Adrenal gland (tissue), 12 donors: ENCODE data around the gene TTI1. TPM values are rescaled to one million over a fixed set of nuclear protein-coding genes. Genes with fewer than 3 reads are reported as not detected.

Source experiments
- DNase-seq, 7 donors: peaks; one replicate each; pipeline ENCODE4 v3.0.0-alpha.2; 2019 to 2020
- H3K27ac ChIP-seq, 5 donors: fragments of 200-600 bp; sonication (generic) in 4 of 5; 1 replicate in 3 of 5; 2 replicates in 2 of 5; pipeline versions ENCODE4 v1.5.1 to v1.8.0; 2016 to 2020; ENCODE audit warnings: mild to moderate bottlenecking in 1 of 5
- H3K27me3 ChIP-seq: fragments of 200-600 bp; 2 replicates; pipeline ENCODE4 v1.8.0; 2021
- H3K36me3 ChIP-seq, 2 donors: fragments of 200-600 bp; replicated peaks in 1 of 2; 1 replicate in 1 of 2; 2 replicates in 1 of 2; pipeline versions ENCODE4 v1.5.1 to v1.8.0; 2018 to 2022
- H3K4me1 ChIP-seq, 2 donors: fragments of 200-600 bp; replicated peaks in 1 of 2; 1 replicate in 1 of 2; 2 replicates in 1 of 2; pipeline versions ENCODE4 v1.5.1 to v1.8.0; 2018 to 2021
- H3K4me3 ChIP-seq, 4 donors: fragments of 200-600 bp; sonication (generic) in 3 of 4; one replicate each; pipeline ENCODE4 v1.5.1; 2016 to 2018
- H3K9me3 ChIP-seq, 3 donors: fragments of 200-600 bp; sonication (generic) in 1 of 3; replicated peaks in 1 of 3; 1 replicate in 2 of 3; 2 replicates in 1 of 3; pipeline versions ENCODE4 v1.5.1 to v1.8.0; 2016 to 2021
- POLR2A ChIP-seq, 2 donors: fragments of 450-650 bp; IDR thresholded peaks; one replicate each; pipeline ENCODE4 v1.6.1; 2017; ENCODE audit warnings: antibody characterized with exemption in 2 of 2, mild to moderate bottlenecking in 2 of 2, moderate library complexity in 1 of 2
- WGBS, 4 donors: extraction: QIAGEN DNeasy Blood & Tissue Kit in 2 of 4; methylation state at CpG; one replicate each; pipeline versions ENCODE4 v1.1.5 to v1.1.7; 2013 to 2017; 5-methylcytosine and 5-hydroxymethylcytosine counted together
- intact Hi-C, 2 donors: fragments of 100-400 bp; cut with DNase I; formaldehyde crosslinking; loops; one replicate each; pipeline versions ENCODE4 v1.14.1 to v1.15.0; 2022 to 2023
- polyA plus RNA-seq, 3 donors: library from polyadenylated mRNA; stranded (reverse); fragments of 200-250 nt in 2 of 3; fragments of 350-450 nt in 1 of 3; fragmentation: Illumina TruSeq in 1 of 3; extraction: RNeasy Lipid Tissue Mini Kit (QIAGEN cat#74804) in 1 of 3; gene quantifications; one replicate each; pipeline ENCODE4 v1.2.3, GENCODE V29; 2013 to 2014
- total RNA-seq, 9 donors: library from RNA; depleted of rRNA in 4 of 9; stranded (reverse); fragments of >200 nt in 4 of 9; fragments of 120-200 nt in 1 of 9; fragmentation: NEBNext Ultra II Directional in 1 of 9; extraction: Animal tissue kit (Norgen Biotek cat#: 25700) in 1 of 9; gene quantifications; one replicate each; pipeline versions ENCODE4 v1.1.0 to v1.2.4, GENCODE V29; 2013 to 2023
- TF ChIP-seq, protein P1 (sequence below), 6 experiments: fragments of 450-650 bp in 4 of 6; fragments of 200-600 bp in 2 of 6; sonication (generic) in 1 of 6; IDR thresholded peaks; 1 replicate in 5 of 6; 2 replicates in 1 of 6; pipeline versions ENCODE4 v1.5.1 to v1.8.0; 2016 to 2021; ENCODE audit warnings: antibody characterized with exemption in 6 of 6, mild to moderate bottlenecking in 2 of 6, moderate library complexity in 1 of 6
- donor health status: healthy with polysubstance abuse.
- donor health status: Bipolar disorder and iron deficiency.
- donor health status: DM: yes; HTN: yes; CAD: no.
- donor health status: DM: no; HTN: no; CAD: no.
- donor health status: DM: no; HTN: no; CAD: no.
- donor health status: DM: yes; HTN: yes; CAD: no.

The TTI1 gene
- total and polyA plus RNA-seq, 12 donors: 12.5 to 28.7 (median 20.0) TPM

DNA sequence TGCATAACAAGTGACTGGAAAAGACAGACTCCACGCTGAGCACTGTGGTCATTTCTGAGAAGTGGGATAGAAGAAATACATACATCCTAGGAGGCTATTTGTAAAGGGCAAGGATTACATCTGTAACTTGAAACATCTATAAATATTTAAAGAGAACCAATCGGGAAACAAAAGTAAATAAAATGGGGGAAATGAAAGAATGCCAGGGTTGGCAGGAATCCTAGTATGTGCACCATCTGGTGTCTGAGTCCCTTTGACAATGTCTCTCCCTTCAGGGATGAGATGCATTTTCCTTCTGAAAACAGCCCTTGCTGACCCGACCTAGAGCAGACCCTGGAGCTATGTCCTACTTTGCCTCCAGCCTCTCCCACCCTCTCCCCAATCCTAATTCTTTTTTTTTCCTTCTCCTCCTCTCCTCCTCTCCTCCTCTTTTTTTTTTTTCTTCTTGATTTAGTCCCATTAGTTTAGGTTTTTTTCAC, 77.1 kb downstream of the TTI1 start:
- Histone ChIP-seq H3K4me1 (no peaks in the 10 kb centered on the region), H3K4me3 (no peak overlapping the region), H3K27me3 (no peaks in the 10 kb centered on the region), H3K9me3 (no peaks in the 10 kb centered on the region), H3K36me3 (no peaks in the 10 kb centered on the region), H3K27ac (no peak overlapping the region)
- DNase-seq: peak in 1 of 7 donors; percentile 1
- intact Hi-C loops: no loop called here
- 45 to 56% (median 48%) methylated on average over 3 of the region's 3 CpGs for WGBS, 4 donors
- TF ChIP-seq POLR2A (IDR thresholded peaks at IDR 0.05): no peak
- TF ChIP-seq, protein P1, sequence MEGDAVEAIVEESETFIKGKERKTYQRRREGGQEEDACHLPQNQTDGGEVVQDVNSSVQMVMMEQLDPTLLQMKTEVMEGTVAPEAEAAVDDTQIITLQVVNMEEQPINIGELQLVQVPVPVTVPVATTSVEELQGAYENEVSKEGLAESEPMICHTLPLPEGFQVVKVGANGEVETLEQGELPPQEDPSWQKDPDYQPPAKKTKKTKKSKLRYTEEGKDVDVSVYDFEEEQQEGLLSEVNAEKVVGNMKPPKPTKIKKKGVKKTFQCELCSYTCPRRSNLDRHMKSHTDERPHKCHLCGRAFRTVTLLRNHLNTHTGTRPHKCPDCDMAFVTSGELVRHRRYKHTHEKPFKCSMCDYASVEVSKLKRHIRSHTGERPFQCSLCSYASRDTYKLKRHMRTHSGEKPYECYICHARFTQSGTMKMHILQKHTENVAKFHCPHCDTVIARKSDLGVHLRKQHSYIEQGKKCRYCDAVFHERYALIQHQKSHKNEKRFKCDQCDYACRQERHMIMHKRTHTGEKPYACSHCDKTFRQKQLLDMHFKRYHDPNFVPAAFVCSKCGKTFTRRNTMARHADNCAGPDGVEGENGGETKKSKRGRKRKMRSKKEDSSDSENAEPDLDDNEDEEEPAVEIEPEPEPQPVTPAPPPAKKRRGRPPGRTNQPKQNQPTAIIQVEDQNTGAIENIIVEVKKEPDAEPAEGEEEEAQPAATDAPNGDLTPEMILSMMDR (IDR thresholded peaks at IDR 0.05): no peak

- Histone ChIP-seq H3K4me1 (no peaks in the 10 kb centered on the region), H3K27ac (no peak overlapping the region), H3K9me3 (no peaks in the 10 kb centered on the region), H3K27me3 (no peaks in the 10 kb centered on the region), H3K4me3 (no peak overlapping the region), H3K36me3 (no peaks in the 10 kb centered on the region)
- peak in 1 of 7 donors; percentile 15 for DNase-seq
- intact Hi-C loops: no loop called here
- TF ChIP-seq, protein P1 (IDR thresholded peaks at IDR 0.05): no peak
- TF ChIP-seq POLR2A (IDR thresholded peaks at IDR 0.05): no peak
- WGBS, 4 donors: 81 to 93% (median 86%) methylated on average over 7 of the region's 7 CpGs
Measured at GRCh38 chr20:37955511-37955910, 77.7 kb downstream of the TTI1 start.

DNA sequence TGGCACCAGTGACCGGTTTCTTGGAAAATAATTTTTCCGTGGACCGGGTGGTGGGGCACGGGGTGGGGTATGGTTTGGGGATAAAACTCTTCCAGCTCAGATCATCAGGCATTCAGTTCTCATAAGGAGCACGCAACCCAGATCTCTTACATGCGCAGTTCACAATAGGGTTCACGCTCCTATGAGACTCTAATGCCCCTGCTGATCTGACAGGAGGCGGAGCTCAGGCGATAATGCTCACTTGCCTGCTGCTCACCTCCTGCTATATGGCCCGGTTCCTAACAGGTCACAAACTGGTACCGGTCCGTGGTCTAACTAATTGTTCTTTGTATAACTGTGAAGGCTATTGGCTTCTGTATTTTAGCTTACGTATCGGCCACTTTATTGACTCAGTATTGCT, 78.6 kb downstream of the TTI1 start:
- H3K4me3 ChIP-seq: no peak overlapping the region
- intact Hi-C loops: no loop called here

DNA sequence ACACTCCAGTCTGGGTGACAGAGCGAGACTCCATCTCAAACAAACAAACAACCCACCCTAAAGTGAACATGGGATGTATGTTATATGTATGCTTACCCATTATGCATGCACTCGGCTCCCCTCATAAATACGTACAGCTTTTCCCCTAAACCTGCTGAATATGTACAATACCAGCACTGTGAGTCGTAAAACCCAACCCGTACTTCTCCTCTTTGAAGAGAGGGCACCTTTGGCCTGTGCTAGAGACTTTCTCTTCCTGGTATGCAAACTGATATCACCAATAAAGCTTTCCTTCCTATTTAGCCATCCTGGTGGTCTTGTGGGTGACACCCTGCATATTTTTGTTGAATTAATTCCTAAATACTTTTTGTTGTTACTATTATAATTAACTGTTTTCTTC, 79.1 kb downstream of the TTI1 start:
- H3K36me3 ChIP-seq: no peaks in the 10 kb centered on the region
- H3K4me3 ChIP-seq: no peak overlapping the region
- no peak for TF ChIP-seq POLR2A (IDR thresholded peaks at IDR 0.05)
- TF ChIP-seq, protein P1 (IDR thresholded peaks at IDR 0.05): no peak
- H3K27ac ChIP-seq: no peak overlapping the region
- intact Hi-C loops: no loop called here
- WGBS, 4 donors: 65 to 93% (median 87%) methylated on average over 5 of the region's 5 CpGs
- H3K4me1 ChIP-seq: no peaks in the 10 kb centered on the region
- no peak for DNase-seq
- no peaks in the 10 kb centered on the region for H3K9me3 ChIP-seq
- no peaks in the 10 kb centered on the region for H3K27me3 ChIP-seq

More for the DNA sequence above, 78.6 kb downstream of the TTI1 start:
- no peak for TF ChIP-seq POLR2A (IDR thresholded peaks at IDR 0.05)
- TF ChIP-seq, protein P1 (IDR thresholded peaks at IDR 0.05): no peak
- no peaks in the 10 kb centered on the region for H3K27me3 ChIP-seq
- peak in 1 of 7 donors; percentile 13 for DNase-seq
- H3K4me1 ChIP-seq: no peaks in the 10 kb centered on the region
- H3K36me3 ChIP-seq: no peaks in the 10 kb centered on the region
- 82 to 90% (median 84%) methylated on average over 14 of the region's 14 CpGs for WGBS, 4 donors
- no peaks in the 10 kb centered on the region for H3K9me3 ChIP-seq
- H3K27ac ChIP-seq: no peak overlapping the region
